ENCODE measurements around the gene ERC2. TPM values are rescaled to one million over a fixed set of nuclear protein-coding genes. Genes with fewer than 3 reads are reported as not detected.

The ERC2 gene
- total RNA-seq, 1 donor from 2014 or later: 0.99 TPM

DNA sequence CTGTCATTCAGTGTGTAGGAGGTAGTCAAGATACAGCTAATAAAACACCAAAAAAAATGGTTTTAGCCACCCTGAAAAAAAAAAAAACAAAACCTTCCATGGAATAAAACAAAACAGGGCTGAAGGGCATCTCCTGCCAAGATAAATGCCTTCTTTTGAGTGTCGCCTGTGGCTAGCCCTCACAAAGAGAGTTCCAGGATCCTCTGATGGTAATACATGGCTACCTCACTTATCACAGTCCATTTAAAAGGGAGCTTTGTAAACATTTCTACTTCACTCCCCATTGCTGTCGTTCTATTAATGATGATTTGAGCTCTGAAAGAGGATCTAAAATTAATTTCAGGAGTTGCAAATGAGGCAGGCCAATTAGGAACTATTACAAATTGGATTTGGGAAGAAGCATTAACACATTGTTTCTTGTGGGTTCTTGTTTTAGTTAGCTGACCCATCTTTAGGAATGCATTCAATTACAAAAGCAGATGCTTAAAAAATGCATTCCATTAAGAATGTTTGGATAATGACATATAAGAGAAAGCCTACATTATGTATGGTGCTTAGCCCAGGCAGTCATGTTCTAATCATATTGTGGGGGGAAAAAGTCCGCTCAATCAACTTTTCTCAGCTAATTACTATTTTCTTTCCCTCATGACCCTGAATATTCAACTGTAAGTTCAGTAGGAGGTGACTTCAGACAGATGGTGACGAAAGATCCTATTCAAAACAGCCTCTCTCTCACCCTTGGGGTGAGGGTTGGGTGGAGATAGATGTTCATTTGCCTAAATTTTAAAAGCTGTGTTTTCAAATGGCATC is 726.0 kb downstream of the ERC2 start:
- no peak for DNase-seq
- intact Hi-C loops (cut with micrococcal nuclease): no loop called here
- Histone ChIP-seq H3K4me3 (no peak overlapping the region), H3K4me1 (no peaks in the 10 kb centered on the region), H3K9me3 (replicated peaks) (no peaks in the 10 kb centered on the region), H3K27me3 (ENCODE audit: low read depth) (peaks cover 4% of the 10 kb centered on the region), H3K36me3 (no peaks in the 10 kb centered on the region), H3K27ac (replicated peaks) (no peak overlapping the region)
- TF ChIP-seq, protein P1, sequence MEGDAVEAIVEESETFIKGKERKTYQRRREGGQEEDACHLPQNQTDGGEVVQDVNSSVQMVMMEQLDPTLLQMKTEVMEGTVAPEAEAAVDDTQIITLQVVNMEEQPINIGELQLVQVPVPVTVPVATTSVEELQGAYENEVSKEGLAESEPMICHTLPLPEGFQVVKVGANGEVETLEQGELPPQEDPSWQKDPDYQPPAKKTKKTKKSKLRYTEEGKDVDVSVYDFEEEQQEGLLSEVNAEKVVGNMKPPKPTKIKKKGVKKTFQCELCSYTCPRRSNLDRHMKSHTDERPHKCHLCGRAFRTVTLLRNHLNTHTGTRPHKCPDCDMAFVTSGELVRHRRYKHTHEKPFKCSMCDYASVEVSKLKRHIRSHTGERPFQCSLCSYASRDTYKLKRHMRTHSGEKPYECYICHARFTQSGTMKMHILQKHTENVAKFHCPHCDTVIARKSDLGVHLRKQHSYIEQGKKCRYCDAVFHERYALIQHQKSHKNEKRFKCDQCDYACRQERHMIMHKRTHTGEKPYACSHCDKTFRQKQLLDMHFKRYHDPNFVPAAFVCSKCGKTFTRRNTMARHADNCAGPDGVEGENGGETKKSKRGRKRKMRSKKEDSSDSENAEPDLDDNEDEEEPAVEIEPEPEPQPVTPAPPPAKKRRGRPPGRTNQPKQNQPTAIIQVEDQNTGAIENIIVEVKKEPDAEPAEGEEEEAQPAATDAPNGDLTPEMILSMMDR (IDR thresholded peaks at IDR 0.05; ENCODE audit: borderline replicate concordance): no peak

DNA sequence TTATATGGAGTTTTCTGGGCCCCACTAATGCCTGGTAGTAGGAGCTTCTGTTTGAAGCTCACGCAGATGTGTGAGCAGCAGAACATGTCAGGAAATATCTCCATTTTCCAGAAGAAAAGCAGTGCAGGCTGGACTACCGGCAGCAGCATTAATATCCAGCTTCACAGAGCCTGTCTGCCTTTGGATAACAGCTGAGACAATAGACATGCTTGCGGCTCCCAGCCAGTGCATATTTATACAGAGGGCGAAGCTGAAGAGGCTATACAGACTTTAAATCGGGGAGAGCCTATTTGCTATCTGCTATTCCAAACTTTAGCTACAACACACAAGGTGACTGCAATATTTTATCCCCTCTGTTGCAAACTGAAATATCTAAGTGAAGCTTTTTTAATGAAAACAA is 731.1 kb downstream of the ERC2 start:
- H3K4me3 ChIP-seq: no peak overlapping the region
- no peaks in the 10 kb centered on the region for H3K9me3 ChIP-seq (replicated peaks)
- no peaks in the 10 kb centered on the region for H3K36me3 ChIP-seq
- no peak overlapping the region for H3K27ac ChIP-seq (replicated peaks)
- no peak for DNase-seq
- H3K27me3 ChIP-seq (ENCODE audit: low read depth): peaks cover 9% of the 10 kb centered on the region
- intact Hi-C loops (cut with micrococcal nuclease): no loop called here
- no peaks in the 10 kb centered on the region for H3K4me1 ChIP-seq
- TF ChIP-seq, protein P1 (IDR thresholded peaks at IDR 0.05; ENCODE audit: borderline replicate concordance): no peak

- no peaks in the 10 kb centered on the region for H3K9me3 ChIP-seq (replicated peaks)
- H3K4me3 ChIP-seq: no peak overlapping the region
- no peaks in the 10 kb centered on the region for H3K4me1 ChIP-seq
- DNase-seq: no peak
- TF ChIP-seq, protein P1 (IDR thresholded peaks at IDR 0.05; ENCODE audit: borderline replicate concordance): no peak
- no peaks in the 10 kb centered on the region for H3K36me3 ChIP-seq
- intact Hi-C loops (cut with micrococcal nuclease): no loop called here
- peaks cover 9% of the 10 kb centered on the region for H3K27me3 ChIP-seq (ENCODE audit: low read depth)
- no peak overlapping the region for H3K27ac ChIP-seq (replicated peaks)
Measured at GRCh38 chr3:55735976-55736375, 732.3 kb downstream of the ERC2 start.

- Histone ChIP-seq H3K36me3 (no peaks in the 10 kb centered on the region), H3K27me3 (ENCODE audit: low read depth) (peaks cover 24% of the 10 kb centered on the region), H3K9me3 (replicated peaks) (no peaks in the 10 kb centered on the region), H3K27ac (replicated peaks) (no peak overlapping the region), H3K4me1 (no peaks in the 10 kb centered on the region), H3K4me3 (no peak overlapping the region)
- no peak for DNase-seq
- TF ChIP-seq, protein P1 (IDR thresholded peaks at IDR 0.05; ENCODE audit: borderline replicate concordance): no peak
- intact Hi-C loops (cut with micrococcal nuclease): no loop called here
Measured at GRCh38 chr3:55731741-55732140, 736.5 kb downstream of the ERC2 start.

DNA sequence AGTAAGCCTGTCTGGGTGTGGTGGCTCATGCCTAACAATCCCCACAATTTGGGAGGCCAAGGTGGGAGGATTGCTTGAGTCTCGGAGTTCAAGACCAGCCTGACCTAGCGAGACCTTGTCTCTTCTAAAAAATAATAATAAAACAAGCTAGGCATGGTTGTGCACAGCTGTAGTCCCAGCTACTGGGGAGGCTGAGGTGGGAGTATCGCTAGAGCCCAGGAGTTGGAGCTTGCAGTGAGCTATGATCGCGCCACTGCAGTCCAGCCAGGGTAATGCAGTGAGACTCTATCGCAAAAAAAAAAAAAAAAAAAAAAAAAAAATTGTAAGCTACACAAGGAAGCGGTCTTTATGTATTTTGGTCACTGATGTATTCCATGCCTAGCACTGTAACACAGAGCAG is 738.7 kb downstream of the ERC2 start:
- Histone ChIP-seq H3K4me1 (no peaks in the 10 kb centered on the region), H3K36me3 (no peaks in the 10 kb centered on the region), H3K27ac (replicated peaks) (no peak overlapping the region), H3K4me3 (no peak overlapping the region), H3K9me3 (replicated peaks) (no peaks in the 10 kb centered on the region), H3K27me3 (ENCODE audit: low read depth) (peaks cover 30% of the 10 kb centered on the region)
- TF ChIP-seq, protein P1 (IDR thresholded peaks at IDR 0.05; ENCODE audit: borderline replicate concordance): no peak
- DNase-seq: no peak
- intact Hi-C loops (cut with micrococcal nuclease): no loop called here
